Activated CD8-positive, alpha-beta T cell treated with anti-CD3 and anti-CD28 coated beads for 36 hours (primary cell): ENCODE measurements around the gene RELN. TPM values are rescaled to one million over a fixed set of nuclear protein-coding genes. Genes with fewer than 3 reads are reported as not detected.

Experiments used
- ATAC-seq: fragments of 200-7000 bp; cut with Tn5 transposase; one replicate; pipeline ENCODE4 v1.10.0; 2021; ENCODE audit warnings: mild to moderate bottlenecking, moderate library complexity
- CTCF ChIA-PET: fragments of 350-600 bp; sonication (Branson Sonifier 250); formaldehyde crosslinking; loops from one replicate; lab custom pipeline; 2021; ENCODE audit warnings: antibody characterized with exemption; lab: Charles Lee
- POLR2A ChIA-PET: fragments of 350-600 bp; sonication (Branson Sonifier 250); formaldehyde crosslinking; loops from one replicate; lab custom pipeline; 2021; ENCODE audit warnings: antibody characterized with exemption; lab: Charles Lee
- DNase-seq: peaks from one replicate; pipeline ENCODE4 v3.0.0-alpha.2; 2020
- H3K27ac Mint-ChIP-seq: one replicate; pipeline ENCODE4 v1.8.0; 2021; ENCODE audit warnings: mild to moderate bottlenecking, mixed read lengths
- H3K27me3 Mint-ChIP-seq: one replicate; pipeline ENCODE4 v1.8.0; 2021; ENCODE audit warnings: mixed read lengths
- H3K36me3 Mint-ChIP-seq: one replicate; pipeline ENCODE4 v1.8.0; 2021; ENCODE audit warnings: low read depth, mixed read lengths
- H3K4me1 Mint-ChIP-seq: one replicate; pipeline ENCODE4 v1.8.0; 2021; ENCODE audit warnings: low read depth, mixed read lengths
- H3K4me3 Mint-ChIP-seq: one replicate; pipeline ENCODE4 v1.8.0; 2021; ENCODE audit warnings: mild to moderate bottlenecking, moderate library complexity, mixed read lengths
- H3K9me3 Mint-ChIP-seq: one replicate; pipeline ENCODE4 v1.8.0; 2021; ENCODE audit warnings: mixed read lengths
- intact Hi-C: fragments of 100-400 bp; cut with micrococcal nuclease; formaldehyde crosslinking; loops from one replicate; pipeline ENCODE4 v1.10.0; 2022
- total RNA-seq, 2 experiments: library from RNA; stranded (reverse); gene quantifications; one replicate each; pipeline ENCODE4 v1.2.3, GENCODE V29; 2021
- TF ChIP-seq, protein P1 (sequence below): fragments of 200-600 bp; IDR thresholded peaks from one replicate; pipeline ENCODE4 v1.8.0; 2022; ENCODE audit warnings: antibody characterized with exemption, mild to moderate bottlenecking

Gene RELN
- total RNA-seq, 2 experiments from 2014 or later, result not detected

DNA sequence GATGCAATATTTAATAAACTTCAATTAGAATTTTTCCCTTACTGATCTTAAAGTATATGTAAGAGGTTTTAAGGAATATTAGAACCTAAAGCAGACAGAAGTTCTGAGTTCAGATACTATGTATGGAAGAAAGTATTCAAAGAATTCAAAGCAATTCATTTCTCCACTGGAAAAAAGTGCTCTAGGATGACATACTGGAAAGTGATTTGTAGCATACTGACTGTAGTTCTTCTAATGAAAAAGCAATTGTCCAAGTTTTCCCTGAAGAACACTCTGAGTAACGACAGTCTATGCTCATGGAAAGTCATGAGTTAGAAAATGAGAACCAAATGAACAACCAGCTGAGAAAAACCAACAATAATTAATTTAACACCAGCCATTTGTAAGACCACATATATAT, 362.7 kb downstream of the RELN start:
- no peak overlapping the region for H3K27ac Mint-ChIP-seq
- CTCF ChIA-PET, result no interaction called here

DNA sequence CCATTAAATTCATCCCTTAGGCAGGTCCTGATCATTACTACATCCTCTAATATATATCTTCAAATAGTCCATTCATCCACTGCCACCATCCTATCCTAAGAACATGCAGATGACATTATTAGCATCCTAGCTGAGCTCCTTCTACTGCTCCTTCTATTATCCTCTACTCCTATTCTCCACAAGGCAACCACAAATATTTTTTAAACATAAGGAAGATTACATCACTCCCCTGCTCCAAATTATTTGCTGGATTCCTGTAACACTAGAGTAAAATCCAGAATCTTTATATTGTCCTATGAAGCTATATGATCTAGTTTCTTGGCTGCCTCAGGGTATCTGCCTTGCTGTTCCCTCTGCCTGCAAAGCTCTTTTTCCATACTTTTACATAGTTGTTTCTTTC, 367.2 kb downstream of the RELN start:
- CTCF ChIA-PET, result no interaction called here
- no peak for ATAC-seq

More for the DNA sequence above, 362.7 kb downstream of the RELN start:
- Mint-ChIP-seq H3K36me3 (no peaks in the 10 kb centered on the region), H3K27me3 (peaks cover 5% of the 10 kb centered on the region), H3K4me3 (no peak overlapping the region), H3K9me3 (no peaks in the 10 kb centered on the region), H3K4me1 (no peaks in the 10 kb centered on the region)
- DNase-seq (no peak), ATAC-seq (no peak)
- TF ChIP-seq, protein P1, sequence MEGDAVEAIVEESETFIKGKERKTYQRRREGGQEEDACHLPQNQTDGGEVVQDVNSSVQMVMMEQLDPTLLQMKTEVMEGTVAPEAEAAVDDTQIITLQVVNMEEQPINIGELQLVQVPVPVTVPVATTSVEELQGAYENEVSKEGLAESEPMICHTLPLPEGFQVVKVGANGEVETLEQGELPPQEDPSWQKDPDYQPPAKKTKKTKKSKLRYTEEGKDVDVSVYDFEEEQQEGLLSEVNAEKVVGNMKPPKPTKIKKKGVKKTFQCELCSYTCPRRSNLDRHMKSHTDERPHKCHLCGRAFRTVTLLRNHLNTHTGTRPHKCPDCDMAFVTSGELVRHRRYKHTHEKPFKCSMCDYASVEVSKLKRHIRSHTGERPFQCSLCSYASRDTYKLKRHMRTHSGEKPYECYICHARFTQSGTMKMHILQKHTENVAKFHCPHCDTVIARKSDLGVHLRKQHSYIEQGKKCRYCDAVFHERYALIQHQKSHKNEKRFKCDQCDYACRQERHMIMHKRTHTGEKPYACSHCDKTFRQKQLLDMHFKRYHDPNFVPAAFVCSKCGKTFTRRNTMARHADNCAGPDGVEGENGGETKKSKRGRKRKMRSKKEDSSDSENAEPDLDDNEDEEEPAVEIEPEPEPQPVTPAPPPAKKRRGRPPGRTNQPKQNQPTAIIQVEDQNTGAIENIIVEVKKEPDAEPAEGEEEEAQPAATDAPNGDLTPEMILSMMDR, result no peak
- intact Hi-C loops, result no loop called here
- POLR2A ChIA-PET, result interaction anchor here (0.6 kb wide), 1 partner anchor 151 kb away, joined by 3 read pairs; no protein-coding TSS in a partner anchor

DNA sequence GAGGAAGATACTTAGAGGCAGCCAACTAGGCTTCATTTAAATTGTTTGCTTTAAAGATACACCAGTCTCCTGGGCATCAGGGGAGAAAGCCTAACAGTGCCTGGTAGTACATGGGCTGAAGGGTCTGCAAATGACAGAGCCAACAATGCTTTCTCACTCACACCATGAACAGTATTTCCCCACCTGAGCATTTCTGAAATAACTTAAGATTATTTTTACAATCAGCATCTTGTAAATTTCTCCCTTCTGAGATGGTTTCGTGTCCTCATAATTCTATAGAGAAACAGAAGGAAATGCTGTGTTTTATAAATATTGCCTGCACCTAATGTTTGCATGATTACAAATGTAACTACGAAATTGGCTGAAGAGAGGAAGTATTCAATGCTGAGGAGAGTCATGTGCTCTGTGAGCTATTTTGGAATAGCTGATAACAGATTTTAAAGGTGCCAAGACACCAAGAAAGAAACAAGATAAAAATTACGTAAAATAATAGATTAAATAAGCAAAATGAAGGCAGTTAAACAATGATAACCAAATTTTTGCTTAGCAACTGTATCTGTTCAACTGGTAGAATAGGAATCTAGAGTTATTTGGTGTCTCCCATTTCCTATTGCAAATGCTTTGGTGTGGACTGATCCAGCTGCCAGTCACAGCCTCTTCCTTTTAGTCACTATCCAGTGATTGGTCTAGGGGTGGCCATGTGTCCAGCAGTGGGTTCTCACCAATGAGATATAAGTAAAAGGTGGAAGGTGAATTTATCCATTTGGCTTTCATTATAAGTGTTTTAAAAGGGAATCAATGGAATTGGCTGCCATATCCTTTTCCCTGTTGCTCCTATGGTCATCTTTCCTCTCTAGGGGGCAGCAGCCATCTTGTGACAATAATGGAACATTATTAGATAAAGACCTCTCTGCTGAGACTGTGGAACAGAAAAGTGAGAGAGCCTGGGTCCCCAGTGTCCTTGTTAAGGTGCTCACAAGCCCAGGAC, 375.5 kb downstream of the RELN start:
- CTCF ChIA-PET, result no interaction called here
- Mint-ChIP-seq H3K36me3 (no peaks in the 10 kb centered on the region), H3K4me1 (no peaks in the 10 kb centered on the region), H3K27ac (no peak overlapping the region), H3K9me3 (no peaks in the 10 kb centered on the region), H3K4me3 (no peak overlapping the region), H3K27me3 (peaks cover 1% of the 10 kb centered on the region)
- intact Hi-C loops, result no loop called here
- ATAC-seq (no peak), DNase-seq (no peak)
- TF ChIP-seq, protein P1, result no peak
- POLR2A ChIA-PET, result no interaction called here

More for the DNA sequence above, 367.2 kb downstream of the RELN start:
- H3K4me3 Mint-ChIP-seq, result no peak overlapping the region
- no peaks in the 10 kb centered on the region for H3K4me1 Mint-ChIP-seq
- peaks cover 4% of the 10 kb centered on the region for H3K27me3 Mint-ChIP-seq
- intact Hi-C loops, result no loop called here
- TF ChIP-seq, protein P1, result no peak
- no peaks in the 10 kb centered on the region for H3K36me3 Mint-ChIP-seq
- POLR2A ChIA-PET, result no interaction called here
- no peak for DNase-seq
- no peaks in the 10 kb centered on the region for H3K9me3 Mint-ChIP-seq
- no peak overlapping the region for H3K27ac Mint-ChIP-seq

DNA sequence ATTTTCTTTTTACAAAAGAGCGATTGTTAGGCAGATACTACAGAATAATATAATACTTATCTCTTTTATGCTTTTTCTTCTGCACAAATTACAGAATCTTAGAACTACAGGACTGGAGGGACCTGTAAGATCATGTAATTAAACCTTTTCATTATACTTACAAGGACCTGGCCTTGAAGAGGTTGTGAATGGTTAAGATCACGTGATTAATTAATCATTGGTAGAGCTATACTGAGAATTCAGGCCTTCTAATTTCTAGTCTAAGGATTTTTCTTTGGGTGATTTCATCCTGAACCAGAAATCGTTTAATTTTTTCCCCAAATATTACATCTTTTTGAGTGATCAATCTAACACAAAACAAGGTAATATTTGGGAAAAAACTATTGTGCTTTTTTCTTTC, 379.7 kb downstream of the RELN start:
- POLR2A ChIA-PET, result no interaction called here
- TF ChIP-seq, protein P1, result no peak
- no peak overlapping the region for H3K4me3 Mint-ChIP-seq
- H3K27me3 Mint-ChIP-seq, result peaks cover 2% of the 10 kb centered on the region
- CTCF ChIA-PET, result no interaction called here
- no peaks in the 10 kb centered on the region for H3K36me3 Mint-ChIP-seq
- no peaks in the 10 kb centered on the region for H3K4me1 Mint-ChIP-seq
- no peaks in the 10 kb centered on the region for H3K9me3 Mint-ChIP-seq
- intact Hi-C loops, result no loop called here
- ATAC-seq (no peak), DNase-seq (no peak)
- no peak overlapping the region for H3K27ac Mint-ChIP-seq

DNA sequence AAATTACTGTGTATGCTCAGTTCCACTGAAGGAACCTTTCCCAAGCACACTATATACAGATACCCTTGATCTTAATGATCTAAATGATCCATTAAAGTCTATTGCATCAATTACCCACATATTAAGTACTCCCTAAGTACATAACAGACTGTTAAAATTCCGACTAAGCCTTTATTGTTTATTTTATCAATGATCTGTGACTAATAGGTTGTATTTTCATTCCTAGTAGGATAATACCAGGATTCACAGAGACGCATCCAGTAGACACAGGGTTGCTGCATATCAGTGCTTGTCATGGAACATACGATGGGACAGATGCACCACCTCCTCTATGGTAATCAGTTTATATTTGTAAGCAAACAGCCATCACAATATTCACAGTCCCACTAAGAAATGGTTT, 383.8 kb downstream of the RELN start:
- ChIA-PET POLR2A (no interaction called here), CTCF (no interaction called here)
- DNase-seq, result no peak
- H3K36me3 Mint-ChIP-seq, result no peaks in the 10 kb centered on the region
- intact Hi-C loops, result no loop called here
- TF ChIP-seq, protein P1, result no peak
- peaks cover 7% of the 10 kb centered on the region for H3K27me3 Mint-ChIP-seq
- H3K27ac Mint-ChIP-seq, result no peak overlapping the region
- no peaks in the 10 kb centered on the region for H3K9me3 Mint-ChIP-seq
- no peak overlapping the region for H3K4me3 Mint-ChIP-seq
- no peak for ATAC-seq
- H3K4me1 Mint-ChIP-seq, result no peaks in the 10 kb centered on the region
